ENCODE data around the gene LPCAT3. TPM values are rescaled to one million over a fixed set of nuclear protein-coding genes. Genes with fewer than 3 reads are reported as not detected.

The LPCAT3 gene
- polyA plus RNA-seq, 1 experiment, result 37.6 TPM

DNA sequence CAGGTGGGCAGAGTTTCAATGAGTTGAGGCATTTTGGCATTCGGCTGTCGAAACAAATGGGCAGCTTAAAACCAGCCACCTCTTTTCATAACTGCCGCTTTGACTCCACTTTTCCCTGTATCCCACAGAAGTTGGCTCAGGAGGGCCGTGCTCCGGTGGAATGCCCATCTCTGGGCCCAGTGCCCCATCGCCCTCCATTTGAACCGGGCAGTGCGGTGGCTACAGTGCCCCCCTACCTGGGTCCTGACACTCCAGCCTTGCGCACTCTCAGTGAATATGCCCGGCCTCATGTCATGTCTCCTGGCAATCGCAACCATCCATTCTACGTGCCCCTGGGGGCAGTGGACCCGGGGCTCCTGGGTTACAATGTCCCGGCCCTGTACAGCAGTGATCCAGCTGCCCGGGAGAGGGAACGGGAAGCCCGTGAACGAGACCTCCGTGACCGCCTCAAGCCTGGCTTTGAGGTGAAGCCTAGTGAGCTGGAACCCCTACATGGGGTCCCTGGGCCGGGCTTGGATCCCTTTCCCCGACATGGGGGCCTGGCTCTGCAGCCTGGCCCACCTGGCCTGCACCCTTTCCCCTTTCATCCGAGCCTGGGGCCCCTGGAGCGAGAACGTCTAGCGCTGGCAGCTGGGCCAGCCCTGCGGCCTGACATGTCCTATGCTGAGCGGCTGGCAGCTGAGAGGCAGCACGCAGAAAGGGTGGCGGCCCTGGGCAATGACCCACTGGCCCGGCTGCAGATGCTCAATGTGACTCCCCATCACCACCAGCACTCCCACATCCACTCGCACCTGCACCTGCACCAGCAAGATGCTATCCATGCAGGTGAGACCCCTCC lies 79.7 kb downstream of the LPCAT3 start:
- Histone ChIP-seq H3K4me3 (ENCODE audit: low read depth, low read length) (peak overlapping the region; percentile 61), H3K27me3 (ENCODE audit: control insufficient read depth, insufficient read depth, low read length) (no peaks in the 10 kb centered on the region), H3K9me3 (ENCODE audit: control insufficient read depth, insufficient read depth, low read length) (no peaks in the 10 kb centered on the region; the same call in 1 of the 2 replicates), H3K27ac (ENCODE audit: low read depth, low read length) (peak overlapping the region; percentile 21)
- DNase-seq (ENCODE audit: low read depth, low spot score), result no peak
- ChIA-PET CTCF (interaction anchor here (1.1 to 3.6 kb wide), 8 partner anchors 10 to 70 kb away, joined by 3 to 33 read pairs (median 6); partner anchors contain the start of gene SPSB2), POLR2A (interaction anchor here (0.6 to 3.2 kb wide), 6 partner anchors 10 to 69 kb away, joined by 4 to 21 read pairs (median 7); partner anchors contain the start of genes ATN1 and SPSB2)
- TF ChIP-seq, protein P1, sequence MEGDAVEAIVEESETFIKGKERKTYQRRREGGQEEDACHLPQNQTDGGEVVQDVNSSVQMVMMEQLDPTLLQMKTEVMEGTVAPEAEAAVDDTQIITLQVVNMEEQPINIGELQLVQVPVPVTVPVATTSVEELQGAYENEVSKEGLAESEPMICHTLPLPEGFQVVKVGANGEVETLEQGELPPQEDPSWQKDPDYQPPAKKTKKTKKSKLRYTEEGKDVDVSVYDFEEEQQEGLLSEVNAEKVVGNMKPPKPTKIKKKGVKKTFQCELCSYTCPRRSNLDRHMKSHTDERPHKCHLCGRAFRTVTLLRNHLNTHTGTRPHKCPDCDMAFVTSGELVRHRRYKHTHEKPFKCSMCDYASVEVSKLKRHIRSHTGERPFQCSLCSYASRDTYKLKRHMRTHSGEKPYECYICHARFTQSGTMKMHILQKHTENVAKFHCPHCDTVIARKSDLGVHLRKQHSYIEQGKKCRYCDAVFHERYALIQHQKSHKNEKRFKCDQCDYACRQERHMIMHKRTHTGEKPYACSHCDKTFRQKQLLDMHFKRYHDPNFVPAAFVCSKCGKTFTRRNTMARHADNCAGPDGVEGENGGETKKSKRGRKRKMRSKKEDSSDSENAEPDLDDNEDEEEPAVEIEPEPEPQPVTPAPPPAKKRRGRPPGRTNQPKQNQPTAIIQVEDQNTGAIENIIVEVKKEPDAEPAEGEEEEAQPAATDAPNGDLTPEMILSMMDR (IDR thresholded peaks at IDR 0.05; ENCODE audit: low read depth, low read length), result no peak

DNA sequence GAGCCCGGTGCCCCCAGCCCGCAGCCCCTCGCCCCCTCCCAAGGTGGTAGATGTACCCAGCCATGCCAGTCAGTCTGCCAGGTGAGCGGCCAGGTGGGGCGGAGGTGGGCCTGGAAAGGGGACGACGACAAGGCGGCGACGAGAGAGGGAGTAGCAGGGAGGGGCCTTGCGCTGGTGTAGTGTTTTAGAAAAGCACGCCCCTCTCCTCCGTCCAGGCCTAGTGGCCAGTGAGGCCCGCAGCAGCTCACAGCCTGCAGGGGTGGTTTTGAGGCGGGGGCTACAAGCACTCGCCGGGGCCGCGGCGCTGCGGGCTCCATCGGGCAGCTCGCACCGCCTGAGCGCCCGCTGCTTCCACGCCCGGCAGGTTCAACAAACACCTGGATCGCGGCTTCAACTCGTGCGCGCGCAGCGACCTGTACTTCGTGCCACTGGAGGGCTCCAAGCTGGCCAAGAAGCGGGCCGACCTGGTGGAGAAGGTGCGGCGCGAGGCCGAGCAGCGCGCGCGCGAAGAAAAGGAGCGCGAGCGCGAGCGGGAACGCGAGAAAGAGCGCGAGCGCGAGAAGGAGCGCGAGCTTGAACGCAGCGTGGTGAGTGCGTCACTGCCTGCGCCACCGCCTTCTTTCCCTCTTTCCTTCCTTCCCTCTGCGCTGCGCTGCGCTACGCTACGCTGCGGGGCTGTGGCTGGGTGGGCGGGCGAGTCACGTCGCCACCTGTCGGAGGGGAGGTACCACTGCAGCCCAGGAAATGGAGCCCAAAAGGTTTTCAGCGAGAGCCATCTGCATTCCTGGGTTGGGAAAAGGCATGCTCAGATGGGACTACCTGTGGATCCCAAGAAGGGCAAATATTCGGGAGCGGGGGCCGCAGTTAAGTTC lies 80.6 kb downstream of the LPCAT3 start:
- DNase-seq (ENCODE audit: low read depth, low spot score), result peak; percentile 84
- ChIA-PET POLR2A (interaction anchor here (0.6 to 3.2 kb wide), 8 partner anchors 9 to 142 kb away, joined by 3 to 21 read pairs (median 7); partner anchors contain the start of genes ATN1 and SPSB2), CTCF (interaction anchor here (0.7 to 3.6 kb wide), 6 partner anchors 9 to 83 kb away, joined by 3 to 33 read pairs (median 6); no protein-coding TSS in a partner anchor)
- Histone ChIP-seq H3K27ac (ENCODE audit: low read depth, low read length) (peak overlapping the region; percentile 61), H3K4me3 (ENCODE audit: low read depth, low read length) (peak overlapping the region; percentile 61), H3K27me3 (ENCODE audit: control insufficient read depth, insufficient read depth, low read length) (no peaks in the 10 kb centered on the region), H3K9me3 (ENCODE audit: control insufficient read depth, insufficient read depth, low read length) (no peaks in the 10 kb centered on the region; the same call in 1 of the 2 replicates)
- TF ChIP-seq, protein P1 (IDR thresholded peaks at IDR 0.05; ENCODE audit: low read depth, low read length), result peak; percentile 93

DNA sequence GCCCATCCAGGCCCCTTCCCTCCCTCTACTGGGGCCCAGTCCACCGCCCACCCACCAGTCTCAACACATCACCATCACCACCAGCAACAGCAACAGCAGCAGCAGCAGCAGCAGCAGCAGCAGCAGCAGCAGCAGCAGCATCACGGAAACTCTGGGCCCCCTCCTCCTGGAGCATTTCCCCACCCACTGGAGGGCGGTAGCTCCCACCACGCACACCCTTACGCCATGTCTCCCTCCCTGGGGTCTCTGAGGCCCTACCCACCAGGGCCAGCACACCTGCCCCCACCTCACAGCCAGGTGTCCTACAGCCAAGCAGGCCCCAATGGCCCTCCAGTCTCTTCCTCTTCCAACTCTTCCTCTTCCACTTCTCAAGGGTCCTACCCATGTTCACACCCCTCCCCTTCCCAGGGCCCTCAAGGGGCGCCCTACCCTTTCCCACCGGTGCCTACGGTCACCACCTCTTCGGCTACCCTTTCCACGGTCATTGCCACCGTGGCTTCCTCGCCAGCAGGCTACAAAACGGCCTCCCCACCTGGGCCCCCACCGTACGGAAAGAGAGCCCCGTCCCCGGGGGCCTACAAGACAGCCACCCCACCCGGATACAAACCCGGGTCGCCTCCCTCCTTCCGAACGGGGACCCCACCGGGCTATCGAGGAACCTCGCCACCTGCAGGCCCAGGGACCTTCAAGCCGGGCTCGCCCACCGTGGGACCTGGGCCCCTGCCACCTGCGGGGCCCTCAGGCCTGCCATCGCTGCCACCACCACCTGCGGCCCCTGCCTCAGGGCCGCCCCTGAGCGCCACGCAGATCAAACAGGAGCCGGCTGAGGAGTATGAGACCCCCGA lies 81.4 kb downstream of the LPCAT3 start:
- DNase-seq (ENCODE audit: low read depth, low spot score), result no peak
- POLR2A ChIA-PET, result interaction anchor here (0.7 to 3.2 kb wide), 6 partner anchors 11 to 143 kb away, joined by 3 to 21 read pairs (median 4); partner anchors contain the start of gene SPSB2
- H3K4me3 ChIP-seq (ENCODE audit: low read depth, low read length), result peak overlapping the region; percentile 61
- CTCF ChIA-PET, result interaction anchor here (0.7 to 3.6 kb wide), 3 partner anchors 11 to 82 kb away, joined by 3 to 33 read pairs (median 4); no protein-coding TSS in a partner anchor
- TF ChIP-seq, protein P1 (IDR thresholded peaks at IDR 0.05; ENCODE audit: low read depth, low read length), result no peak
- H3K27me3 ChIP-seq (ENCODE audit: control insufficient read depth, insufficient read depth, low read length), result no peaks in the 10 kb centered on the region
- no peaks in the 10 kb centered on the region; the same call in 1 of the 2 replicates for H3K9me3 ChIP-seq (ENCODE audit: control insufficient read depth, insufficient read depth, low read length)
- peak overlapping the region; percentile 31 for H3K27ac ChIP-seq (ENCODE audit: low read depth, low read length)

DNA sequence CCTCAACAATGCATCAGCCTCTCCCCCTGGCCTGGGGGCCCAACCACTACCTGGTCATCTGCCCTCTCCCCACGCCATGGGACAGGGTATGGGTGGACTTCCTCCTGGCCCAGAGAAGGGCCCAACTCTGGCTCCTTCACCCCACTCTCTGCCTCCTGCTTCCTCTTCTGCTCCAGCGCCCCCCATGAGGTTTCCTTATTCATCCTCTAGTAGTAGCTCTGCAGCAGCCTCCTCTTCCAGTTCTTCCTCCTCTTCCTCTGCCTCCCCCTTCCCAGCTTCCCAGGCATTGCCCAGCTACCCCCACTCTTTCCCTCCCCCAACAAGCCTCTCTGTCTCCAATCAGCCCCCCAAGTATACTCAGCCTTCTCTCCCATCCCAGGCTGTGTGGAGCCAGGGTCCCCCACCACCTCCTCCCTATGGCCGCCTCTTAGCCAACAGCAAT lies 82.1 kb downstream of the LPCAT3 start:
- CTCF ChIA-PET, result interaction anchor here (0.6 kb wide), 1 partner anchor 11 kb away, joined by 4 read pairs; no protein-coding TSS in a partner anchor
- H3K27ac ChIP-seq (ENCODE audit: low read depth, low read length), result peak overlapping the region; percentile 31
- H3K27me3 ChIP-seq (ENCODE audit: control insufficient read depth, insufficient read depth, low read length), result no peaks in the 10 kb centered on the region
- DNase-seq (ENCODE audit: low read depth, low spot score), result no peak
- H3K4me3 ChIP-seq (ENCODE audit: low read depth, low read length), result no peak overlapping the region
- POLR2A ChIA-PET, result interaction anchor here (1.5 kb wide), 1 partner anchor 12 kb away, joined by 5 read pairs; no protein-coding TSS in a partner anchor
- TF ChIP-seq, protein P1 (IDR thresholded peaks at IDR 0.05; ENCODE audit: low read depth, low read length), result no peak
- no peaks in the 10 kb centered on the region; the same call in 1 of the 2 replicates for H3K9me3 ChIP-seq (ENCODE audit: control insufficient read depth, insufficient read depth, low read length)

Measured in AG04450 (cell line).